GM12878 (cell line): Measurements from ENCODE around the gene CREB5.

Source experiments
- CEBPB ChIP-seq, 2 experiments: fragments of 150-350 bp in 1 of 2; IDR thresholded peaks; 2 replicates each; pipeline ENCODE4 v1.6.1; 2012 to 2014; ENCODE audit warnings: low read depth in 2 of 2, low read length in 2 of 2, borderline replicate concordance in 1 of 2, inconsistent platforms in 1 of 2
- CHD4 ChIP-seq: fragments of 200-600 bp; sonication (generic); IDR thresholded peaks from 2 replicates; pipeline ENCODE4 v1.6.1; 2016; ENCODE audit warnings: mild to moderate bottlenecking
- EZH2 ChIP-seq: IDR thresholded peaks from 2 replicates; pipeline ENCODE4 v1.6.1; 2012; ENCODE audit warnings: low read depth, mild to moderate bottlenecking, control low read depth, inconsistent platforms, low read length, borderline replicate concordance; ENCODE audit not compliant: control insufficient read depth
- MTA3 ChIP-seq: IDR thresholded peaks from 2 replicates; pipeline ENCODE4 v1.6.1; 2012; ENCODE audit warnings: low read length, inconsistent platforms, borderline replicate concordance
- POLR2A ChIP-seq: IDR thresholded peaks from 2 replicates; pipeline ENCODE4 v1.6.1; 2011; ENCODE audit warnings: low read depth, mild to moderate bottlenecking, low read length
- POLR2AphosphoS5 ChIP-seq: IDR thresholded peaks from 2 replicates; pipeline ENCODE4 v1.6.1; 2011; ENCODE audit warnings: mild to moderate bottlenecking, low read length, inconsistent platforms
- POU2F2 ChIP-seq: IDR thresholded peaks from 3 replicates; pipeline ENCODE4 v1.6.1; 2011; ENCODE audit warnings: low read depth, mild to moderate bottlenecking, low read length, borderline replicate concordance
- TAF1 ChIP-seq: IDR thresholded peaks from 2 replicates; pipeline ENCODE4 v1.6.1; 2011; ENCODE audit warnings: mild to moderate bottlenecking, low read depth, low read length, borderline replicate concordance
- YY1 ChIP-seq: IDR thresholded peaks from 2 replicates; pipeline ENCODE4 v1.6.1; 2011; ENCODE audit warnings: low read depth, mild to moderate bottlenecking, low read length
- TF ChIP-seq, protein P1 (sequence below): fragments of 450-650 bp; IDR thresholded peaks from 2 replicates; pipeline ENCODE4 v1.6.1; 2017; ENCODE audit warnings: mild to moderate bottlenecking
- TF ChIP-seq, protein P2 (sequence below), 3 experiments: IDR thresholded peaks in 2 of 3; conservative IDR thresholded peaks in 1 of 3; 2 replicates each; pipeline ENCODE4 v1.5.1; 2011; ENCODE audit warnings: low read depth in 3 of 3, low read length in 3 of 3, mild to moderate bottlenecking in 3 of 3, control low read depth in 2 of 3, moderate library complexity in 2 of 3, inconsistent platforms in 1 of 3, mixed read lengths in 1 of 3; ENCODE audit not compliant: control insufficient read depth in 2 of 3, insufficient read depth in 1 of 3; ENCODE audit errors: extremely low read depth in 1 of 3
- TF ChIP-seq, protein P3 (sequence below): fragments of 450-650 bp; IDR thresholded peaks from 2 replicates; pipeline ENCODE4 v1.6.1; 2016; ENCODE audit warnings: mild to moderate bottlenecking, moderate library complexity, borderline replicate concordance
- TF ChIP-seq, protein P4 (sequence below): IDR thresholded peaks from 2 replicates; pipeline ENCODE4 v1.6.1; 2011; ENCODE audit warnings: low read depth, low read length, improper control_type of control experiment, borderline replicate concordance

DNA sequence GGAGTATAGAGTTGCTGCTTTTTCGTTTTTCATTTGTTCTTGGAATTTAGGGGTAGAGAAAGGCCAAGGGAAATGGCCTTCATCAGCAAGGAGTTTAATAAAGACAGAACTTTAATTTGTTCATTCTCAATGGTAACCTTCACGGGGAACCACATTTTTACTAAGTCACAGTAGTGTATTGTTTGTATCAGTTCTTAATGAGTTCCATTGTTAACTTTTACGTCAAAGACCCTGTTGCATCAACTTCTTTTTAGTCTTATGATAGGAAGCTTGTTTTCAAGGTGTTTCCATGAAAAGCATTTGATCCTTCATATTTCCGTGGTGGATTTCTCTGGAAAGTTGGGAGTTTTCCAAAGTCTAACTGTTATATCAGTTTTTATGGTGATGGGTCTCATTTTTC lies 169.9 kb downstream of the CREB5 start:
- TF ChIP-seq, protein P1, sequence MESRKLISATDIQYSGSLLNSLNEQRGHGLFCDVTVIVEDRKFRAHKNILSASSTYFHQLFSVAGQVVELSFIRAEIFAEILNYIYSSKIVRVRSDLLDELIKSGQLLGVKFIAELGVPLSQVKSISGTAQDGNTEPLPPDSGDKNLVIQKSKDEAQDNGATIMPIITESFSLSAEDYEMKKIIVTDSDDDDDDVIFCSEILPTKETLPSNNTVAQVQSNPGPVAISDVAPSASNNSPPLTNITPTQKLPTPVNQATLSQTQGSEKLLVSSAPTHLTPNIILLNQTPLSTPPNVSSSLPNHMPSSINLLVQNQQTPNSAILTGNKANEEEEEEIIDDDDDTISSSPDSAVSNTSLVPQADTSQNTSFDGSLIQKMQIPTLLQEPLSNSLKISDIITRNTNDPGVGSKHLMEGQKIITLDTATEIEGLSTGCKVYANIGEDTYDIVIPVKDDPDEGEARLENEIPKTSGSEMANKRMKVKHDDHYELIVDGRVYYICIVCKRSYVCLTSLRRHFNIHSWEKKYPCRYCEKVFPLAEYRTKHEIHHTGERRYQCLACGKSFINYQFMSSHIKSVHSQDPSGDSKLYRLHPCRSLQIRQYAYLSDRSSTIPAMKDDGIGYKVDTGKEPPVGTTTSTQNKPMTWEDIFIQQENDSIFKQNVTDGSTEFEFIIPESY: no peak
- no peak for TF ChIP-seq POLR2A
- no peak for TF ChIP-seq YY1
- no peak for TF ChIP-seq TAF1
- TF ChIP-seq, protein P2, sequence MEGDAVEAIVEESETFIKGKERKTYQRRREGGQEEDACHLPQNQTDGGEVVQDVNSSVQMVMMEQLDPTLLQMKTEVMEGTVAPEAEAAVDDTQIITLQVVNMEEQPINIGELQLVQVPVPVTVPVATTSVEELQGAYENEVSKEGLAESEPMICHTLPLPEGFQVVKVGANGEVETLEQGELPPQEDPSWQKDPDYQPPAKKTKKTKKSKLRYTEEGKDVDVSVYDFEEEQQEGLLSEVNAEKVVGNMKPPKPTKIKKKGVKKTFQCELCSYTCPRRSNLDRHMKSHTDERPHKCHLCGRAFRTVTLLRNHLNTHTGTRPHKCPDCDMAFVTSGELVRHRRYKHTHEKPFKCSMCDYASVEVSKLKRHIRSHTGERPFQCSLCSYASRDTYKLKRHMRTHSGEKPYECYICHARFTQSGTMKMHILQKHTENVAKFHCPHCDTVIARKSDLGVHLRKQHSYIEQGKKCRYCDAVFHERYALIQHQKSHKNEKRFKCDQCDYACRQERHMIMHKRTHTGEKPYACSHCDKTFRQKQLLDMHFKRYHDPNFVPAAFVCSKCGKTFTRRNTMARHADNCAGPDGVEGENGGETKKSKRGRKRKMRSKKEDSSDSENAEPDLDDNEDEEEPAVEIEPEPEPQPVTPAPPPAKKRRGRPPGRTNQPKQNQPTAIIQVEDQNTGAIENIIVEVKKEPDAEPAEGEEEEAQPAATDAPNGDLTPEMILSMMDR (IDR thresholded peaks at IDR 0.05 in 2 of 3, conservative IDR thresholded peaks at IDR 0.05 in 1 of 3; ENCODE audit: control insufficient read depth in 2 of 3, extremely low read depth in 1 of 3, insufficient read depth in 1 of 3, low read depth in 3 of 3, low read length in 3 of 3): no peak
- TF ChIP-seq POLR2AphosphoS5: no peak
- TF ChIP-seq, protein P3, sequence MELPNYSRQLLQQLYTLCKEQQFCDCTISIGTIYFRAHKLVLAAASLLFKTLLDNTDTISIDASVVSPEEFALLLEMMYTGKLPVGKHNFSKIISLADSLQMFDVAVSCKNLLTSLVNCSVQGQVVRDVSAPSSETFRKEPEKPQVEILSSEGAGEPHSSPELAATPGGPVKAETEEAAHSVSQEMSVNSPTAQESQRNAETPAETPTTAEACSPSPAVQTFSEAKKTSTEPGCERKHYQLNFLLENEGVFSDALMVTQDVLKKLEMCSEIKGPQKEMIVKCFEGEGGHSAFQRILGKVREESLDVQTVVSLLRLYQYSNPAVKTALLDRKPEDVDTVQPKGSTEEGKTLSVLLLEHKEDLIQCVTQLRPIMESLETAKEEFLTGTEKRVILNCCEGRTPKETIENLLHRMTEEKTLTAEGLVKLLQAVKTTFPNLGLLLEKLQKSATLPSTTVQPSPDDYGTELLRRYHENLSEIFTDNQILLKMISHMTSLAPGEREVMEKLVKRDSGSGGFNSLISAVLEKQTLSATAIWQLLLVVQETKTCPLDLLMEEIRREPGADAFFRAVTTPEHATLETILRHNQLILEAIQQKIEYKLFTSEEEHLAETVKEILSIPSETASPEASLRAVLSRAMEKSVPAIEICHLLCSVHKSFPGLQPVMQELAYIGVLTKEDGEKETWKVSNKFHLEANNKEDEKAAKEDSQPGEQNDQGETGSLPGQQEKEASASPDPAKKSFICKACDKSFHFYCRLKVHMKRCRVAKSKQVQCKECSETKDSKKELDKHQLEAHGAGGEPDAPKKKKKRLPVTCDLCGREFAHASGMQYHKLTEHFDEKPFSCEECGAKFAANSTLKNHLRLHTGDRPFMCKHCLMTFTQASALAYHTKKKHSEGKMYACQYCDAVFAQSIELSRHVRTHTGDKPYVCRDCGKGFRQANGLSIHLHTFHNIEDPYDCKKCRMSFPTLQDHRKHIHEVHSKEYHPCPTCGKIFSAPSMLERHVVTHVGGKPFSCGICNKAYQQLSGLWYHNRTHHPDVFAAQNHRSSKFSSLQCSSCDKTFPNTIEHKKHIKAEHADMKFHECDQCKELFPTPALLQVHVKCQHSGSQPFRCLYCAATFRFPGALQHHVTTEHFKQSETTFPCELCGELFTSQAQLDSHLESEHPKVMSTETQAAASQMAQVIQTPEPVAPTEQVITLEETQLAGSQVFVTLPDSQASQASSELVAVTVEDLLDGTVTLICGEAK: no peak
- TF ChIP-seq, protein P4, sequence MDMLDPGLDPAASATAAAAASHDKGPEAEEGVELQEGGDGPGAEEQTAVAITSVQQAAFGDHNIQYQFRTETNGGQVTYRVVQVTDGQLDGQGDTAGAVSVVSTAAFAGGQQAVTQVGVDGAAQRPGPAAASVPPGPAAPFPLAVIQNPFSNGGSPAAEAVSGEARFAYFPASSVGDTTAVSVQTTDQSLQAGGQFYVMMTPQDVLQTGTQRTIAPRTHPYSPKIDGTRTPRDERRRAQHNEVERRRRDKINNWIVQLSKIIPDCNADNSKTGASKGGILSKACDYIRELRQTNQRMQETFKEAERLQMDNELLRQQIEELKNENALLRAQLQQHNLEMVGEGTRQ: no peak
- TF ChIP-seq CEBPB (IDR thresholded peaks at IDR 0.05; ENCODE audit: borderline replicate concordance in 1 of 2, low read depth in 2 of 2, low read length in 2 of 2): no peak
- no peak for TF ChIP-seq POU2F2
- TF ChIP-seq CHD4: no peak
- TF ChIP-seq MTA3: no peak
- no peak for TF ChIP-seq EZH2
